HG03457 (cell line): Measurements from ENCODE around the gene THNSL1.
A peak's percentile ranks its signal among the peaks of the same experiment; 100 is the strongest.
"Not testable (repeated sequence)": the region's sequence is repeated elsewhere in the genome, so short reads cannot be mapped to it uniquely, and the experiment has no call there.

Experiments
- ATAC-seq: cut with Tn5 transposase; IDR thresholded peaks from one replicate; pipeline ENCODE4 v1.9.1; 2021; ENCODE audit warnings: moderate number of reproducible peaks; ENCODE audit not compliant: unreplicated experiment

Gene THNSL1

GRCh38 chr10:25016376-25017153 lies at the start of gene THNSL1:
THNSL1 (plus strand) TSS chr10:25016612; CDS start chr10:25023224, 6,612 bp downstream.
- peak; percentile 99 for ATAC-seq

- ATAC-seq = no peak
These were observed 49.4 kb upstream of the THNSL1 start for GRCh38 chr10:24966962-24967481.

GRCh38 chr10:24968349-24968748 lies 48.1 kb upstream of the THNSL1 start:
- ATAC-seq = no peak

GRCh38 chr10:24968951-24969350 lies 47.5 kb upstream of the THNSL1 start:
- ATAC-seq = not testable (repeated sequence)

- no peak for ATAC-seq
These were observed 46.6 kb upstream of the THNSL1 start for GRCh38 chr10:24969841-24970281.

GRCh38 chr10:24971374-24971773 lies 45.0 kb upstream of the THNSL1 start:
- ATAC-seq = no peak

- no peak for ATAC-seq
These were observed 43.2 kb upstream of the THNSL1 start for GRCh38 chr10:24973163-24973562.

GRCh38 chr10:24974976-24975375 lies 41.4 kb upstream of the THNSL1 start:
- no peak for ATAC-seq

- no peak for ATAC-seq
These were observed 36.7 kb upstream of the THNSL1 start for GRCh38 chr10:24979685-24980084.

GRCh38 chr10:24981161-24981710 lies 35.2 kb upstream of the THNSL1 start:
- ATAC-seq = no peak

- no peak for ATAC-seq
These were observed 33.9 kb upstream of the THNSL1 start for GRCh38 chr10:24982319-24983112.

GRCh38 chr10:24983130-24983529 lies 33.3 kb upstream of the THNSL1 start:
- ATAC-seq = no peak

GRCh38 chr10:24983946-24984345 lies 32.5 kb upstream of the THNSL1 start:
- ATAC-seq = no peak

- ATAC-seq = no peak
These were observed 31.5 kb upstream of the THNSL1 start for GRCh38 chr10:24984906-24985305.

GRCh38 chr10:24988831-24989640 lies 27.4 kb upstream of the THNSL1 start:
- ATAC-seq = no peak

- ATAC-seq = no peak
These were observed 26.5 kb upstream of the THNSL1 start for GRCh38 chr10:24989867-24990266.

GRCh38 chr10:24991298-24991697 lies 25.1 kb upstream of the THNSL1 start:
- no peak for ATAC-seq

- ATAC-seq = no peak
These were observed 23.8 kb upstream of the THNSL1 start for GRCh38 chr10:24992512-24993133.

GRCh38 chr10:24993237-24993958 lies 23.0 kb upstream of the THNSL1 start:
- ATAC-seq = no peak

GRCh38 chr10:24995072-24995471 lies 21.3 kb upstream of the THNSL1 start:
- ATAC-seq = no peak
